ENCODE data around the gene RIPOR3. TPM values are rescaled to one million over a fixed set of nuclear protein-coding genes. Genes with fewer than 3 reads are reported as not detected.

The RIPOR3 gene
- total RNA-seq, 4 donors from 2014 or later = 6.1 to 25.7 (median 15.3) TPM

GRCh38 chr20:50555662-50556061 lies 135.7 kb downstream of the RIPOR3 start:
- no peak for DNase-seq (ENCODE audit: extremely low spot score)
- 87% methylated on average over 5 of the region's 5 CpGs for WGBS
- Histone ChIP-seq H3K27ac (replicated peaks in 1 of 4) (no peak overlapping the region), H3K4me1 (peaks cover 4 to 32% (median 24%) of the 10 kb centered on the region in 4 donors), H3K27me3 (no peaks in the 10 kb centered on the region), H3K9me3 (no peaks in the 10 kb centered on the region), H3K4me3 (no peak overlapping the region), H3K36me3 (no peaks in the 10 kb centered on the region)
- intact Hi-C loops (cut with DNase I) = no loop called here
- TF ChIP-seq POLR2A (IDR thresholded peaks at IDR 0.05; ENCODE audit: low read depth) (no peak), EP300 (IDR thresholded peaks at IDR 0.05) (no peak), POLR2AphosphoS5 (IDR thresholded peaks at IDR 0.05) (no peak)
- TF ChIP-seq, protein P1, sequence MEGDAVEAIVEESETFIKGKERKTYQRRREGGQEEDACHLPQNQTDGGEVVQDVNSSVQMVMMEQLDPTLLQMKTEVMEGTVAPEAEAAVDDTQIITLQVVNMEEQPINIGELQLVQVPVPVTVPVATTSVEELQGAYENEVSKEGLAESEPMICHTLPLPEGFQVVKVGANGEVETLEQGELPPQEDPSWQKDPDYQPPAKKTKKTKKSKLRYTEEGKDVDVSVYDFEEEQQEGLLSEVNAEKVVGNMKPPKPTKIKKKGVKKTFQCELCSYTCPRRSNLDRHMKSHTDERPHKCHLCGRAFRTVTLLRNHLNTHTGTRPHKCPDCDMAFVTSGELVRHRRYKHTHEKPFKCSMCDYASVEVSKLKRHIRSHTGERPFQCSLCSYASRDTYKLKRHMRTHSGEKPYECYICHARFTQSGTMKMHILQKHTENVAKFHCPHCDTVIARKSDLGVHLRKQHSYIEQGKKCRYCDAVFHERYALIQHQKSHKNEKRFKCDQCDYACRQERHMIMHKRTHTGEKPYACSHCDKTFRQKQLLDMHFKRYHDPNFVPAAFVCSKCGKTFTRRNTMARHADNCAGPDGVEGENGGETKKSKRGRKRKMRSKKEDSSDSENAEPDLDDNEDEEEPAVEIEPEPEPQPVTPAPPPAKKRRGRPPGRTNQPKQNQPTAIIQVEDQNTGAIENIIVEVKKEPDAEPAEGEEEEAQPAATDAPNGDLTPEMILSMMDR (IDR thresholded peaks at IDR 0.05) = no peak

DNA sequence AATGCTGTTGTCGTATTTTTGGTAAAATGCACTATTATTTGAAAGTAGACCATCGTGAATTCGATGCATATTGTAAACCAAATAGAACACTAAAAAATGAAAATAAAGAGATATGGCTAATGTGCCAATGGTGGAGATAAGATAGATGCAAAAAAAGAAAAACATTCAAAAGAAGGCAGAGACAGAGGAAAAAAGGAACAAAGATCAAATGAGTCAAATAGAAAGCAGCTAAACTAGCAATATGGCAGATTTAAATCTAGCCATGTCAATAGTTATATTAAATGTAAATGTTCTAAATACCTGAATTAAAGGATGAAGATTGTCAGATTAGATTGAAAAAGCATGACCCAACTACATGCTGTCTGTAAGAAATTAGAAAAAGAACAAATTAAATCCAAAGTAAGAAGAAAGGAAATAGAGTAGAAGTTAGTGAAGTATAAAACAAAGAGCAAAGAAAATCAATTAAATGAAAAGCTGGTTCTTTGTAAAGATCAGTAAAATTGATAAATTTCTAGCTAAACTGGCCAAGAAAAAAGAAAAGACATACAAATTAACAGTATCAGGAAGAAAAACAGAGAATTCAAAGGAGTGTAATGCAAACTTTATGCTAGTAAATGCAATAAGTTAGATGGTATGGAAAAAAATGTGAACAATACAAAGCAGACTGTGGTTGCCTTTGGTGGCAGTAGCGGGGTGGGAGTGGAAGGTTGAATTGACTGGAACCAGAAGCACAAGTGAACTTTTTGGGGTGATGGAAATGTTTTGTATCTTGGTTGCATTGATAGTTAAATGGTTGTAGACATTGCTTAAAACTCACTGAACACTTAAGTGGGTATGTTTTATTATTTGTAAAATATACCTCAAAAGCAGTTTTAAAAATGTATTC lies 136.4 kb downstream of the RIPOR3 start:
- WGBS = 98% methylated on average over 4 of the region's 4 CpGs
- no peaks in the 10 kb centered on the region for H3K27me3 ChIP-seq
- no peaks in the 10 kb centered on the region for H3K9me3 ChIP-seq
- H3K27ac ChIP-seq (replicated peaks in 1 of 4) = no peak overlapping the region
- no peaks in the 10 kb centered on the region for H3K36me3 ChIP-seq
- TF ChIP-seq, protein P1 (IDR thresholded peaks at IDR 0.05) = no peak
- TF ChIP-seq POLR2AphosphoS5 (IDR thresholded peaks at IDR 0.05) = no peak
- no peak overlapping the region for H3K4me3 ChIP-seq
- H3K4me1 ChIP-seq = peaks cover 8 to 26% (median 22%) of the 10 kb centered on the region in 4 donors
- intact Hi-C loops (cut with DNase I) = no loop called here
- DNase-seq (ENCODE audit: extremely low spot score) = no peak

GRCh38 chr20:50552979-50553378 lies 138.4 kb downstream of the RIPOR3 start:
- 96% methylated on average over 3 of the region's 3 CpGs for WGBS
- H3K27me3 ChIP-seq = no peaks in the 10 kb centered on the region

DNA sequence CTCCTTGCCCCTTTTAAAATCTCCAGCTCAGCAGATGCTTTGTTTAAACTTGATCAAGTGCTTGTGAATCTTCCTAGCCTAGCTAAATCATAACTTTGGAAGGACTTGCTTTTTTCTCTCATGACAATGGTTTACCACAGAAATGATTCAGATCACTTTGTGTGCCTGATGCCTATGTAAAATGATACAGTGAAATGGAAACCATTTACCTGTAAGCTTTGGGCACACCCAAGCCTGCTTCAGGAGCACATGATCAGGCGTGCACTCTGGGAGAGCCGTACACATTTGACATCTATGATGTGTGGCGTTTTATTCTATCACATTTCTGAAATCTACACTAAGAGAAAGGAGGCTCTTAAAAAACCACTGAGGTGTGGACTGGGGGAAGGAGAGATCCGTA lies 140.1 kb downstream of the RIPOR3 start:
- Histone ChIP-seq H3K4me3 (no peak overlapping the region), H3K36me3 (peaks cover 0 to 6% (median 0%) of the 10 kb centered on the region in 4 donors), H3K27ac (replicated peaks in 1 of 4) (no peak overlapping the region), H3K4me1 (peaks cover 22 to 33% (median 31%) of the 10 kb centered on the region in 4 donors), H3K9me3 (no peaks in the 10 kb centered on the region), H3K27me3 (no peaks in the 10 kb centered on the region)
- peak; percentile 29 for DNase-seq (ENCODE audit: extremely low spot score)
- TF ChIP-seq EP300 (IDR thresholded peaks at IDR 0.05) = no peak
- TF ChIP-seq POLR2AphosphoS5 (IDR thresholded peaks at IDR 0.05) = no peak
- intact Hi-C loops (cut with DNase I) = no loop called here
- 98% methylated on average over 4 of the region's 4 CpGs for WGBS

More at GRCh38 chr20:50552979-50553378, 138.4 kb downstream of the RIPOR3 start:
- Histone ChIP-seq H3K4me1 (peaks cover 13 to 19% (median 17%) of the 10 kb centered on the region in 4 donors), H3K36me3 (peaks cover 0 to 6% (median 0%) of the 10 kb centered on the region in 4 donors), H3K27ac (replicated peaks in 1 of 4) (no peak overlapping the region), H3K4me3 (no peak overlapping the region), H3K9me3 (no peaks in the 10 kb centered on the region)
- intact Hi-C loops (cut with DNase I) = no loop called here
- TF ChIP-seq, protein P1 (IDR thresholded peaks at IDR 0.05) = no peak
- TF ChIP-seq POLR2A (IDR thresholded peaks at IDR 0.05; ENCODE audit: low read depth) (no peak), EP300 (IDR thresholded peaks at IDR 0.05) (no peak)
- DNase-seq (ENCODE audit: extremely low spot score) = no peak

DNA sequence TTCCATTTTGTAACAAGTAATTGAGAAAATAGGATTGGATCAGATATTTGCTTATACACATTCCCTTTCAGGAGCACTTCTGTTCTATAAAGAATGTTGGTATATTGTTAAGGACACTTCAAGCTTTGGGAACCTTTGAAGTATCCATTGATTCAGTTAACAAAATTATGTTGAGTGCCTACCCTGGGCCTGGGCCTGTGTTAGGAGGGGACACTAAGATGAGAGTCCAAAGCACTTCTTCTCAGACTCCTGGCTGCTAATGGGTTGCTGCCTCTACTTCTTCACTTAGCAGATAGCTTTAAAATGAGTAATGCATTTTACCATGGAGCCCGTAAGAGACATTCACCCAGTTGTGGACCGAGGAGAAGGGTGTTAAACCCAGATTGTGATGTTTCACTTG lies 140.8 kb downstream of the RIPOR3 start:
- H3K36me3 ChIP-seq = peaks cover 0 to 6% (median 0%) of the 10 kb centered on the region in 4 donors
- WGBS = 53% methylated on average over 2 of the region's 2 CpGs
- no peak overlapping the region for H3K27ac ChIP-seq (replicated peaks in 1 of 4)
- DNase-seq (ENCODE audit: extremely low spot score) = peak; percentile 62
- H3K9me3 ChIP-seq = no peaks in the 10 kb centered on the region
- no peak overlapping the region for H3K4me3 ChIP-seq
- intact Hi-C loops (cut with DNase I) = no loop called here
- H3K4me1 ChIP-seq = peaks cover 22 to 37% (median 33%) of the 10 kb centered on the region in 4 donors
- no peaks in the 10 kb centered on the region for H3K27me3 ChIP-seq
- TF ChIP-seq POLR2A (IDR thresholded peaks at IDR 0.05; ENCODE audit: low read depth) (no peak), POLR2AphosphoS5 (IDR thresholded peaks at IDR 0.05) (no peak), EP300 (IDR thresholded peaks at IDR 0.05) (no peak)
- TF ChIP-seq, protein P1 (IDR thresholded peaks at IDR 0.05) = no peak
